Measurements from ENCODE around the gene SPATA33.
A peak's percentile ranks its signal among the peaks of the same experiment; 100 is the strongest.
"Not testable (repeated sequence)": the region's sequence is repeated elsewhere in the genome, so short reads cannot be mapped to it uniquely, and the experiment has no call there.

DNA sequence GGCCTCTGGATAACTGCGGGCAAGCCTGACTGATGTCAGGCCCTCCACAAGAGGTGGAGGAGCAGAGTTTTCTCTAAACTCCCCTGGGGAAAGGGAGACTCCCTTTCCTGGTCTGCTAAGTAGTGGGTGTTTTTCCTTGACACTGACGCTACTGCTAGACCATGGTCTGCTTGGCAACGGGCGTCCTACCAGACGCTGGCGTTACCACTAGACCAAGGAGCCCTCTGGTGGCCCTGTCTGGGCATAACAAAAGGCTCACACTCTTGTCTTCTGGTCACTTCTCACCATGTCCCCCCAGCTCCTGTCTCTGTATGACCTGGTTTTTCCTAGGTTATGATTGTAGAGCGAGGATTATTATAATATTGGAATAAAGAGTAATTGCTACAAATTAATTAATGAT, 9.4 kb downstream of the SPATA33 start:
- TF ChIP-seq, protein P1, sequence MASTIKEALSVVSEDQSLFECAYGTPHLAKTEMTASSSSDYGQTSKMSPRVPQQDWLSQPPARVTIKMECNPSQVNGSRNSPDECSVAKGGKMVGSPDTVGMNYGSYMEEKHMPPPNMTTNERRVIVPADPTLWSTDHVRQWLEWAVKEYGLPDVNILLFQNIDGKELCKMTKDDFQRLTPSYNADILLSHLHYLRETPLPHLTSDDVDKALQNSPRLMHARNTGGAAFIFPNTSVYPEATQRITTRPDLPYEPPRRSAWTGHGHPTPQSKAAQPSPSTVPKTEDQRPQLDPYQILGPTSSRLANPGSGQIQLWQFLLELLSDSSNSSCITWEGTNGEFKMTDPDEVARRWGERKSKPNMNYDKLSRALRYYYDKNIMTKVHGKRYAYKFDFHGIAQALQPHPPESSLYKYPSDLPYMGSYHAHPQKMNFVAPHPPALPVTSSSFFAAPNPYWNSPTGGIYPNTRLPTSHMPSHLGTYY (CRISPR knock-in tag; IDR thresholded peaks at IDR 0.05) = not testable (repeated sequence)
- not testable (repeated sequence) for TF ChIP-seq ATF1, ZNF121, FOXK1, CREB1, NFE2L1, TEAD4 (CRISPR knock-in tag; IDR thresholded peaks at IDR 0.05)
- TF ChIP-seq, protein P2, sequence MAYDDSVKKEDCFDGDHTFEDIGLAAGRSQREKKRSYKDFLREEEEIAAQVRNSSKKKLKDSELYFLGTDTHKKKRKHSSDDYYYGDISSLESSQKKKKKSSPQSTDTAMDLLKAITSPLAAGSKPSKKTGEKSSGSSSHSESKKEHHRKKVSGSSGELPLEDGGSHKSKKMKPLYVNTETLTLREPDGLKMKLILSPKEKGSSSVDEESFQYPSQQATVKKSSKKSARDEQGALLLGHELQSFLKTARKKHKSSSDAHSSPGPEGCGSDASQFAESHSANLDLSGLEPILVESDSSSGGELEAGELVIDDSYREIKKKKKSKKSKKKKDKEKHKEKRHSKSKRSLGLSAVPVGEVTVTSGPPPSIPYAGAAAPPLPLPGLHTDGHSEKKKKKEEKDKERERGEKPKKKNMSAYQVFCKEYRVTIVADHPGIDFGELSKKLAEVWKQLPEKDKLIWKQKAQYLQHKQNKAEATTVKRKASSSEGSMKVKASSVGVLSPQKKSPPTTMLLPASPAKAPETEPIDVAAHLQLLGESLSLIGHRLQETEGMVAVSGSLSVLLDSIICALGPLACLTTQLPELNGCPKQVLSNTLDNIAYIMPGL (CRISPR knock-in tag; IDR thresholded peaks at IDR 0.05) = not testable (repeated sequence)
- TF ChIP-seq, protein P3, sequence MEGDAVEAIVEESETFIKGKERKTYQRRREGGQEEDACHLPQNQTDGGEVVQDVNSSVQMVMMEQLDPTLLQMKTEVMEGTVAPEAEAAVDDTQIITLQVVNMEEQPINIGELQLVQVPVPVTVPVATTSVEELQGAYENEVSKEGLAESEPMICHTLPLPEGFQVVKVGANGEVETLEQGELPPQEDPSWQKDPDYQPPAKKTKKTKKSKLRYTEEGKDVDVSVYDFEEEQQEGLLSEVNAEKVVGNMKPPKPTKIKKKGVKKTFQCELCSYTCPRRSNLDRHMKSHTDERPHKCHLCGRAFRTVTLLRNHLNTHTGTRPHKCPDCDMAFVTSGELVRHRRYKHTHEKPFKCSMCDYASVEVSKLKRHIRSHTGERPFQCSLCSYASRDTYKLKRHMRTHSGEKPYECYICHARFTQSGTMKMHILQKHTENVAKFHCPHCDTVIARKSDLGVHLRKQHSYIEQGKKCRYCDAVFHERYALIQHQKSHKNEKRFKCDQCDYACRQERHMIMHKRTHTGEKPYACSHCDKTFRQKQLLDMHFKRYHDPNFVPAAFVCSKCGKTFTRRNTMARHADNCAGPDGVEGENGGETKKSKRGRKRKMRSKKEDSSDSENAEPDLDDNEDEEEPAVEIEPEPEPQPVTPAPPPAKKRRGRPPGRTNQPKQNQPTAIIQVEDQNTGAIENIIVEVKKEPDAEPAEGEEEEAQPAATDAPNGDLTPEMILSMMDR (IDR thresholded peaks at IDR 0.05) = 0 out of 2 replicates have a peak, but pooled peaks have one; percentile 36
- TF ChIP-seq, protein P4, sequence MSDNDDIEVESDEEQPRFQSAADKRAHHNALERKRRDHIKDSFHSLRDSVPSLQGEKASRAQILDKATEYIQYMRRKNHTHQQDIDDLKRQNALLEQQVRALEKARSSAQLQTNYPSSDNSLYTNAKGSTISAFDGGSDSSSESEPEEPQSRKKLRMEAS (CRISPR knock-in tag; IDR thresholded peaks at IDR 0.05) = not testable (repeated sequence)
- TF ChIP-seq, protein P5, sequence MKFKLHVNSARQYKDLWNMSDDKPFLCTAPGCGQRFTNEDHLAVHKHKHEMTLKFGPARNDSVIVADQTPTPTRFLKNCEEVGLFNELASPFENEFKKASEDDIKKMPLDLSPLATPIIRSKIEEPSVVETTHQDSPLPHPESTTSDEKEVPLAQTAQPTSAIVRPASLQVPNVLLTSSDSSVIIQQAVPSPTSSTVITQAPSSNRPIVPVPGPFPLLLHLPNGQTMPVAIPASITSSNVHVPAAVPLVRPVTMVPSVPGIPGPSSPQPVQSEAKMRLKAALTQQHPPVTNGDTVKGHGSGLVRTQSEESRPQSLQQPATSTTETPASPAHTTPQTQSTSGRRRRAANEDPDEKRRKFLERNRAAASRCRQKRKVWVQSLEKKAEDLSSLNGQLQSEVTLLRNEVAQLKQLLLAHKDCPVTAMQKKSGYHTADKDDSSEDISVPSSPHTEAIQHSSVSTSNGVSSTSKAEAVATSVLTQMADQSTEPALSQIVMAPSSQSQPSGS (CRISPR knock-in tag; IDR thresholded peaks at IDR 0.05; ENCODE audit: borderline replicate concordance, low read depth) = not testable (repeated sequence)
- TF ChIP-seq, protein P6, sequence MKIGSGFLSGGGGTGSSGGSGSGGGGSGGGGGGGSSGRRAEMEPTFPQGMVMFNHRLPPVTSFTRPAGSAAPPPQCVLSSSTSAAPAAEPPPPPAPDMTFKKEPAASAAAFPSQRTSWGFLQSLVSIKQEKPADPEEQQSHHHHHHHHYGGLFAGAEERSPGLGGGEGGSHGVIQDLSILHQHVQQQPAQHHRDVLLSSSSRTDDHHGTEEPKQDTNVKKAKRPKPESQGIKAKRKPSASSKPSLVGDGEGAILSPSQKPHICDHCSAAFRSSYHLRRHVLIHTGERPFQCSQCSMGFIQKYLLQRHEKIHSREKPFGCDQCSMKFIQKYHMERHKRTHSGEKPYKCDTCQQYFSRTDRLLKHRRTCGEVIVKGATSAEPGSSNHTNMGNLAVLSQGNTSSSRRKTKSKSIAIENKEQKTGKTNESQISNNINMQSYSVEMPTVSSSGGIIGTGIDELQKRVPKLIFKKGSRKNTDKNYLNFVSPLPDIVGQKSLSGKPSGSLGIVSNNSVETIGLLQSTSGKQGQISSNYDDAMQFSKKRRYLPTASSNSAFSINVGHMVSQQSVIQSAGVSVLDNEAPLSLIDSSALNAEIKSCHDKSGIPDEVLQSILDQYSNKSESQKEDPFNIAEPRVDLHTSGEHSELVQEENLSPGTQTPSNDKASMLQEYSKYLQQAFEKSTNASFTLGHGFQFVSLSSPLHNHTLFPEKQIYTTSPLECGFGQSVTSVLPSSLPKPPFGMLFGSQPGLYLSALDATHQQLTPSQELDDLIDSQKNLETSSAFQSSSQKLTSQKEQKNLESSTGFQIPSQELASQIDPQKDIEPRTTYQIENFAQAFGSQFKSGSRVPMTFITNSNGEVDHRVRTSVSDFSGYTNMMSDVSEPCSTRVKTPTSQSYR (CRISPR knock-in tag; IDR thresholded peaks at IDR 0.05) = not testable (repeated sequence)
- TF ChIP-seq, protein P7, sequence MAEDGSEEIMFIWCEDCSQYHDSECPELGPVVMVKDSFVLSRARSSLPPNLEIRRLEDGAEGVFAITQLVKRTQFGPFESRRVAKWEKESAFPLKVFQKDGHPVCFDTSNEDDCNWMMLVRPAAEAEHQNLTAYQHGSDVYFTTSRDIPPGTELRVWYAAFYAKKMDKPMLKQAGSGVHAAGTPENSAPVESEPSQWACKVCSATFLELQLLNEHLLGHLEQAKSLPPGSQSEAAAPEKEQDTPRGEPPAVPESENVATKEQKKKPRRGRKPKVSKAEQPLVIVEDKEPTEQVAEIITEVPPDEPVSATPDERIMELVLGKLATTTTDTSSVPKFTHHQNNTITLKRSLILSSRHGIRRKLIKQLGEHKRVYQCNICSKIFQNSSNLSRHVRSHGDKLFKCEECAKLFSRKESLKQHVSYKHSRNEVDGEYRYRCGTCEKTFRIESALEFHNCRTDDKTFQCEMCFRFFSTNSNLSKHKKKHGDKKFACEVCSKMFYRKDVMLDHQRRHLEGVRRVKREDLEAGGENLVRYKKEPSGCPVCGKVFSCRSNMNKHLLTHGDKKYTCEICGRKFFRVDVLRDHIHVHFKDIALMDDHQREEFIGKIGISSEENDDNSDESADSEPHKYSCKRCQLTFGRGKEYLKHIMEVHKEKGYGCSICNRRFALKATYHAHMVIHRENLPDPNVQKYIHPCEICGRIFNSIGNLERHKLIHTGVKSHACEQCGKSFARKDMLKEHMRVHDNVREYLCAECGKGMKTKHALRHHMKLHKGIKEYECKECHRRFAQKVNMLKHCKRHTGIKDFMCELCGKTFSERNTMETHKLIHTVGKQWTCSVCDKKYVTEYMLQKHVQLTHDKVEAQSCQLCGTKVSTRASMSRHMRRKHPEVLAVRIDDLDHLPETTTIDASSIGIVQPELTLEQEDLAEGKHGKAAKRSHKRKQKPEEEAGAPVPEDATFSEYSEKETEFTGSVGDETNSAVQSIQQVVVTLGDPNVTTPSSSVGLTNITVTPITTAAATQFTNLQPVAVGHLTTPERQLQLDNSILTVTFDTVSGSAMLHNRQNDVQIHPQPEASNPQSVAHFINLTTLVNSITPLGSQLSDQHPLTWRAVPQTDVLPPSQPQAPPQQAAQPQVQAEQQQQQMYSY (CRISPR knock-in tag; IDR thresholded peaks at IDR 0.05) = not testable (repeated sequence)
- TF ChIP-seq, protein P8, sequence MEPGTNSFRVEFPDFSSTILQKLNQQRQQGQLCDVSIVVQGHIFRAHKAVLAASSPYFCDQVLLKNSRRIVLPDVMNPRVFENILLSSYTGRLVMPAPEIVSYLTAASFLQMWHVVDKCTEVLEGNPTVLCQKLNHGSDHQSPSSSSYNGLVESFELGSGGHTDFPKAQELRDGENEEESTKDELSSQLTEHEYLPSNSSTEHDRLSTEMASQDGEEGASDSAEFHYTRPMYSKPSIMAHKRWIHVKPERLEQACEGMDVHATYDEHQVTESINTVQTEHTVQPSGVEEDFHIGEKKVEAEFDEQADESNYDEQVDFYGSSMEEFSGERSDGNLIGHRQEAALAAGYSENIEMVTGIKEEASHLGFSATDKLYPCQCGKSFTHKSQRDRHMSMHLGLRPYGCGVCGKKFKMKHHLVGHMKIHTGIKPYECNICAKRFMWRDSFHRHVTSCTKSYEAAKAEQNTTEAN (CRISPR knock-in tag; IDR thresholded peaks at IDR 0.05) = not testable (repeated sequence)

Measured in WTC11 (cell line).